GM18517 (cell line): Measurements from ENCODE around the gene SECTM1.

Source experiments
- ATAC-seq: cut with Tn5 transposase; IDR thresholded peaks from one replicate; pipeline ENCODE4 v1.9.1; 2021; ENCODE audit warnings: mild to moderate bottlenecking, moderate library complexity; ENCODE audit not compliant: unreplicated experiment

SECTM1 gene

DNA sequence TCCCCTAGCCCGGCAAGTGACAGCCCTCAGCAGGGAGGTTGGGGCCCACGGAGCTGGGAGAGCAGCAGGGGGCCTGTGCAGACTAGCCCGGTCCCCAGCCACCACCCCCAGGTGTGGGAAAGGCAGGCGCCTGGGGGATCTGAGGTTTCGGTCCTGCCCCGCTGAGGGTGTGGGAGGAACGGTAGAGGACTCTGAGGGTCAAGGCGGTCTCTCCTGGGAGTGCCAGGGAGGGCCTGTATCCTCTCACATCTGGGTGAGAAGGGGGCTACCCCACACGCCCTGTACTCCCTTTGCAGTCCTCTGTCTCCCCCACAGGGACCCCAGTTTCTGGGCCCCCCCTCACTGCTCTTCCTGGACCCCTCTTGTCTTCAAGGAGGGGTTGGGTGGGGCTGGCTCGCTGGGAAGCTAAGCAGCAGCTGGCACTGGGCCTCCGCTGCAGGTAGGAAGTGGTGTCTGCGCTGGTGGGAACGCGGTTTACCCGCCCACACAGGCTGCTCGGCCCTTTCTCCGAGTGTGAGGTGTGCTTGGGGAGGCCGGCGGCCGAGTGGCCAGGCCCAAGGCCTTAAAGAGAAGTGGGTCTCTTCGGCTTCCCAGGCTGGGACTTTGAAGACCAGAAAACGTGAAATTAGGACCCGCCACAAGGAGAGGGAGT lies 31.5 kb downstream of the SECTM1 start:
- no peak for ATAC-seq

DNA sequence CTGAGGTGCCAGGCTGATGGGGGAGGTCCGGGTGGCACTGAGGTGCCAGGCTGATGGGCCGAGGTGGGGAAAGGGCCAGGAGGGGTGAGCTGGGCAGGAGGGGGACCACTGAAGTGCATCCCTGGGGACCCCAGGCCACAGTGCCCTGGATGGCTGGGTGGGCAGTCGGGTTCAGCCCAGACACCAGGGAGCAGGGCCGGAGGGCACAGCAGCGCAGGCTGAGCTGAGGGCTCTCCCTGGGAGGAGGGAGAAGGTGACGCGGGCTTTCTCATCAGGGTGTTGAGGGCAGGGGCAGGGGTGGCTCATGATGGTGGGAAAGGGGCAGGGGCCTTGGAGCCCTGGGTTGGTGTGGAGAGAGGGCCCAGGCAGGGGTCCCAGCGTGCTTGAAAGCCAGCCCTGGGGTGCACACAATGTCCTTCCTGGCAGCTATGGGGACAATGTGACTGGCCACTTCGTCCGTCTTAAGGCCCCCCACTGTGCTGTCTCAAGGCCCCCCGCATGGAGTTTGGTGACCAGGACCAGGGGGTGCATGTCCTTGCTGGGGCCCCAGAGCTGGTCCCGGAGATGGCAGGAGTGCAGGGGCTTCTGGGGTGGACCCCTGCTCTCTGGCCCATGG lies 32.2 kb downstream of the SECTM1 start:
- ATAC-seq, result no peak

DNA sequence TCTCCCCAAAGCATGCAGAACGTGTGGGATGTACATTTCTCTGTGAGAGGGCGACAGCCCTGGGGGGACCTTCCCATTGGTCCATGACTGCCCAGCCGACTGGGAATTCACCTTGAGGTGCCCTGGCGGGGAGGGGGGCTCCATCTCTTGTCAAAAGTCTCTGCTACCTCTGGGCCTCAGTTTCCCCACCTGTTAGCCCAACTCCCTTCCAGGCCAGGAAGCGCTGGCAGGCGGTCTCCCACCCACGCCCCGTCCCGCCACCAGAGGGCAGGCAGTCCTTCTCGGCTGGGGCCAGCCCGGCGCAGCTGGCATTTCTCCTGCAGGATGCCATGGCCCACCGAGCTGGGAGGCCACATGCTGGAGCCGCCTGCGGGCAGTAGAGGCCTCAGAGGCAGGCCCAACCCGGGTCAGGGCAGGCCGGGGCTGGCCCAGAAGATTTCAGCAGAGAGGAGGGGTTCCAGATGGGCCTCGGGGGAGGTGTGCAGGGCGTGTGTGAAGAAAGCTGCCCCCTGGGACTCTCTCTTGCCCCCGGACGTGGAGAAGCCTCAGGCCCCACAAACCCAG lies 32.8 kb downstream of the SECTM1 start:
- ATAC-seq, result no peak

DNA sequence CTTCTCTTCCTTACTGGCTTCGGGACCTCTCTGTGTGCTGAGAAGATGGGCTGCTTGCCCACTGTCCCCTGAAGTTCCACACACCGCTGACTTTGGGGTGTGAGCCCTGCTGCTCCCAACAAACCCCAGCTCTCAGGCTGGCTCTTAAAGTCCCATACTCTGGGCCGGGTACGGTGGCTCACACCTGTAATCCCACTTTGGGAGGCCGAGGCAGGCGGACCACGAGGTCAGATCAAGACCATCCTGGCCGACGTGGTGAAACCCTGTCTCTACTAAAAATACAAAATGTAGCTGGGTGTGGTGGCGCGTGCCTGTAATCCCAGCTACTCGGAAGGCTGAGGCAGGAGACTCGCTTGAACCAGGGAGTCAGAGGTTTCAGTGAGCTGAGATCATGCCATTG lies 33.3 kb downstream of the SECTM1 start:
- no peak for ATAC-seq

DNA sequence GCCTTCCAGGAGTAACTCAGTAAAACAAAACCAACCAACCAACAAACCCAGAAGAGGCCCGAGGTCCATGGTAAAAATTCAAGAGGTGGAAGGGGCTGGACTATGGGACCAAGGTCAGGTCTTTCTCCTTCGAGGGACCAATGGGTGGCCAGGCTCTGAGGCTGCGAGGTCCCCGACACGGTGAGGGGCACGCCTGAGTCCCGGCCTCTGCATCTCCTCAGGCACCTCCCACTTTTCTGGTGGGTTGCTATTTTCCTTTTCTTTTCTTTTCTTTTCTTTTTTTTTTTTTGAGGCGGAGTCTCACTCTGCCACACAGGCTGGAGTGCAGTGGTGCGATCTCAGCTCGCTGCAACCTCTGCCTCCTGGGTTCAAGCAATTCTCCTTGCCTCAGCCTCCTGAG lies 34.1 kb downstream of the SECTM1 start:
- no peak for ATAC-seq

DNA sequence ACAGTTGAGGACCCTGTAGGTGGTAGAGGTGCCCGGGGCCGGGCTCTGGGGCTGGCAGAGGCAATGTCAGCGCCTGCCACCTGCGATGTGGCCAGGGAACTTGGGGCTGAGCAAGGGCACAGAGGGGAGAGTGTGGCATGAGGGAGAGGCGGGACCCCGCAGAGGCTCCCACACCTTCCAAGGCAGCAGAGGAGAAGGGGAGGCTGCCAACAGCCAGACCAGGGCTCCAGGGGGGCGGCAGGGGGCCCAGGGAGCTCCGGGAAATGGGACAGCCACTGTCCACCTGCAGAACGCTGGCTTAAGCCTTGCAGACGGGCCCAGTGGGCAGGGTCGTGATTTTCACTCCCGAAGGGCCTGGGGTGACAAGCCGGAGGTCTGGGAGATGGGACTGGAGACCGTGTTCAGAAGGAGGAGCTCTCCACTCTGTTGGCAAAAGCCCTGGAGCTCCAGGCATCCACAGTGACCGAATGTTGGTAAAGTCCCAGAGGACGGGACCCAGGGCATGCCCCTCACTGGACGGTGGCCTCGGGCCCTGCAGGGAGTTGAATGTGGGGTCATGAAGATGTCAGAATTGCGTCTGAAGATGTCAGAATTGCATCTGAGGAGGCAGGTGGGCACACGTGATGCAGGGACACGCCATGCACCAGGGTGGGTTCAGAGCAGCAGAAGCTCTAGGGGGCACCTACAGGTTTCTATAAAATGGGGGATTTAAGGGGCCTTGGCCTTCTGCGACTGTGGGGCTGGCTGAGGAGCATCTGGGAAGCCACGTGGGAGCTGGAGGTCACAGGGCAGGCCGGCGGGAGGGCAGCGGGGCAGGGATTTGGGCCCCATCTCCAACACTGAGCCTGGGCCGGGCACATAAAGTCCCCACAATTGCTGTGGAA lies 34.8 kb downstream of the SECTM1 start:
- ATAC-seq, result no peak

DNA sequence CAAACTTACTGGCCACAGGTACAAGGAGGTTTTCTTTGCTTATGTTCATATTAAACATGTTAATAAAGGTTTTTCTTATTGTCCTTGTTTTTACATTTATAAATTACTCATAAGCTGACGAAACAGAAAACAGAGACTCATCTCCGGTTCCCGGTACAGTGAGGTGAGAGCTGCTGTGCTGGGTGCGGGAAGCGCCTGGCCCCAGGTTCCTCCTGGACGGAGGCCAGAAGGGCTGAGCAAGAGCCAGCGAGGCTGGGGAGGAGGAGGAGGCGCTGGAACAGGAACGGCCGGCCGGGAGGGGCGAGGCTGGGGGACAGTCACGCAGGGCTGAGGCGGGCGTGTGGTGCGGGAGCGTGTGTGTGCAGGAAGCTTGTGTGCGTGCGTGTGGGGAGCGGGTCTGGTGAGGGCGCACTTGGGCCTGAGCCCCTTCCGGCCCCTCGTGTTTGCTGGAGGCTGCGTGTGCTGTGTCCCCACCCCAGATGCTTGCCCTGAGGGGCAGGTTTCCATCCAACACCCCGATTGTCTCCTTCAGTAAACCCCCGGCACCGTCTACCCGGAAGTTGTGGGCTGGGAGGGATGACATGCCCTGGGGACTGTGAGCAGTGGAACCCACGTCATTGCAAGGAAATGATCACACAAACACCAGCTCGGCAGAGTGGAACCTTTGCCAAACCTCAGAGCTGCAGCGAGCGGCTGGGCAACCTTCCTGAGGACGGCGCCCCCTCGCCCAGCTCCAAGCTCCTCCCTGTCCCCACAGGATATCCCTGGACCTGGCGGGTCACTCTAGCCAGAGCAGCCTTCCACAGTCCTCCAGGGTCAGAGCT lies 35.6 kb downstream of the SECTM1 start:
- ATAC-seq, result peak; percentile 52

DNA sequence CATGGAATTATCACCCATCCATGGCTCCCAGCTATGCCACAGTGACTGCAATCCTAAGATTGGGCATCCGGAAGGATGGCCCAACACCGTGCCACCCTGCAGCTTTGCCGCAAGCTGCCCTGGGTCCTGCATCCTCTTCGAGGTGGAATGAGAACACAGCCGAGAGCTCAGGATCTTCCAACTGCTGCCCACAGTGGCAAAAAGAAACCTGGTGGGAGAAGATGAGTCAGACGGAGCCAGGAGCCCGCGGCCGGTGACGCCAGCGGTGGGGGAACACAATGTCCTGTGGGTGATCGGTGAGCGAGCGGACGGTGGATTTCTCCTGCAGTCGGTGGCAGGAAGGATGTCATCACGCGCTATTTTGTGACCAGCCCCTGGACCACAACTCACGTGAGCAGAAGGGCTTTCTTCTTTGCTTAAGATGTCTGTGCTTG lies 36.3 kb downstream of the SECTM1 start:
- ATAC-seq, result peak; percentile 25

DNA sequence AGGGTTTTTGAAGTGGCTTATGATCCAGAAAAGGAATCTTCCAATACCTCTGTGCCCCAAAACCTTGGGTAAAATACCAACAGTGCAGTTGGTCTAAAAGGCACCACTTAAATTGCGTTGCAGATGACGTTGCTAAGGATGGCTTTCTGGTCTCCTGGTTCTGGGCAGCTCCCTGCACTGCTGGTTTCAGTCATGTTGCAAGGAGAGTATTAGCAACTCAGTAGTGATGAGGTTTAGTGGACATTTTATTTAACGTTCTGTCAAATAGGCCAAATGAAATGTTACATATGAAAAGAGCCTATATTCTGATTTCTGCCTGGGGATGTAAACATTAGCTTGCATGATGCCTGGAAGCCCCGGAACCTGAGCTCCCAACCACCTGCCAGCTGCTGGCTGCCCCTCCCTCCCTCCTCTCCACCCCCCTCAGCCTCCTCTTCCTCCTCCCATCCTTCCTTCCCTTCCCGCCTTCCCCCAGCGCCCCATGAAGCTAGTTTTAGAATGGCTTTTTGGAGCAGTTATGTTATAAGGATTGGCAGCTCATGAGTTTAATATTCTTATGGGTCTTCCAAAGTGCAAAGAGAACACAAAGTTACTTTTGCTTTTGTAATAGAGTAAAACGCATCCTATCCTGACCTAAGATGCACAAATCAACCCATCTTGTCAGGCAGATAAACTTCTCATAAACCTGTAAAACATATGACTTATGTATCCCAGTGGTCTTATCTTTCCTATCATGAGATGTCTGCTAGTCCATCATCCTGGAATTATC lies 36.9 kb downstream of the SECTM1 start:
- ATAC-seq, result no peak

DNA sequence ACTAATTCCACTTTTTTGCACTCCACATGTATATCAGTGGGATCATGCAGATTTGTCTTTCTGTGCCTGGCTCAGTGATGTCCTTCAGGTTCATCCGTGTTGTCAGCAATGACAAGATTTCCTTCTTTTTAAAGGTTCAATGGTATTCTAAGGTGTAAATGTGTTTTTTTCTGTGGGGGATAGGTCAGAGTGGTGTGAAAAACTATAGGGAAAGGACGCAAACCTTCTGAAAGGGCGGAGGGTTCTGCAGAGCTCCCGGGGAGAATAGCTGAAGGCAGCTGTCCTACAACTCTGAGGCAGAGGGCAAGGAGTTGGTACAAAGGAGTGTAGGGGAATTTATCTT lies 38.1 kb downstream of the SECTM1 start:
- no peak for ATAC-seq

DNA sequence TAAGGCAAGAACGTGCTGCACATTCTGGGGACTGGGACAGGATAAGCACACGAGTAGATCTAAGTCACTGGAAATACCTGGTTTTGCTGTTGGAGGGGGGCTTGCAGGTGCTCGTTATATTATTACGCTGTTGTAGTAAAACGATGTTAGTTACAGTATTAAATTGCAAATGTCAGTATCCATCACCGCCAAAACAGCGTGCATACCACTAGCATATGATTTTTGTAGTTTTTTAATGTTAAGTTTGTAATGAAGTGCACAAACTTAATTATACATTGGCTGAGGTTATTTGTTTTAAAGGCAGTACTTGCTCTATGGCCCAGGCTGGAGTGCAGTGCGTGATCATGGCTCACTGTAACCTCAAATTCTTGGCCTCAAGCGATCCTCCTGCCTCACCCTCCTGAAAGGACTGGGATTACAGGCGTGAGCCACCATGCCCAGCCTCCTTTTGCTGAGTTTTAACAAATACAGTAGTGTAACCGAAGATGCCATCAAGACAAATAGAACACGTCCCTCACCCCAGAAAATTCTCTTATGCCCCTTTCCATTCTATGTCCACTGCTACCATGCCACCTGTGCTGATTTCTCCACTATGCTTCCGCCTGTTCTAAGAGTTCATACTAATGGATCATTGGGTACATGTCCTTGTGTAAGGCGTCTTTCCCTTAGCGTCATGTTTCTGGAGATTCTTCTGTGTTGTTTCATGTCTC lies 39.3 kb downstream of the SECTM1 start:
- ATAC-seq, result no peak

DNA sequence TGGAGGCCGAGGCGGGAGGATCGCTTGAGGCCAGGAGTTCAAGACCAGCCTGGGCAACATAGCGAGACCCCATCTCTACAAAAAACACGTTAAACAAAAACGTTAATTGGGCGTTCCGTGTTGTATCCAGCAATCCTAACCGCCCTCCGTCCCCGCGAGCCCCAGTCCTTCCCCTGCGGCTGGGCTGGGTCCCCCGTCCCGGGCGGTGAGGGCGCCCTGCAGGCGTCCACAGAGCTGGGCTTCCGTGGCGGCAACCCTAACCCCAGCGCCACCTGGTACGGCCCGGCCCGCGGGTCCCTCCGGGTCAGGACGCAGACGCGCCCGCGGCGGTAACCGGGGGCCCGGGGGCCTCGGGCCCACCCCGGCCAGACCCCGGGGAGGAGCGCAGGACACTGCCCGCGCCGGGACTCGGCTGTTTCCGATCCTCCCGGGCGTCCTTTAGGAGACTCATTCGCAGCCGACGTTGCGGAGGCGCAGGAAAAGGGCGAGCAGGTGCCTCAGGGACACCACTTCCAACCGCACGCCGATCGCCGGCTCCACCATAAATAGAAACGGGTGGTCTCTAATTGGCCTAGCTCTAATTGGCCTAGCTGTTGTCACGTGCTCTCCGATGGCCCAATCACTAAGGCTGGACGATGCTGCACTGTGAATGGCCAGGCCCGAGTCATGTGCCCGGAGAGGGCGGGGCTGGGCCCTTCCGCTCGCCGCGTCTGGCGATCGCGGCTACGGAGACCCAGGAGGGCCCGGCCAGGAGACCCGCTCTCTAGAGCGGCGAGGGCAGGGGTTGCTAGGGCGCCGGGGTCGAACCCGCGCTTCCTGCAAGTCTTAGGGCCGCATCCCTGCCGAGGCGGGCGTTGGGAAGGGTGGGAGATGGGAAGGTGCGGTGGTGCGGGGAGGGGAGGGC lies 41.1 kb downstream of the SECTM1 start:
- peak; percentile 91 for ATAC-seq

DNA sequence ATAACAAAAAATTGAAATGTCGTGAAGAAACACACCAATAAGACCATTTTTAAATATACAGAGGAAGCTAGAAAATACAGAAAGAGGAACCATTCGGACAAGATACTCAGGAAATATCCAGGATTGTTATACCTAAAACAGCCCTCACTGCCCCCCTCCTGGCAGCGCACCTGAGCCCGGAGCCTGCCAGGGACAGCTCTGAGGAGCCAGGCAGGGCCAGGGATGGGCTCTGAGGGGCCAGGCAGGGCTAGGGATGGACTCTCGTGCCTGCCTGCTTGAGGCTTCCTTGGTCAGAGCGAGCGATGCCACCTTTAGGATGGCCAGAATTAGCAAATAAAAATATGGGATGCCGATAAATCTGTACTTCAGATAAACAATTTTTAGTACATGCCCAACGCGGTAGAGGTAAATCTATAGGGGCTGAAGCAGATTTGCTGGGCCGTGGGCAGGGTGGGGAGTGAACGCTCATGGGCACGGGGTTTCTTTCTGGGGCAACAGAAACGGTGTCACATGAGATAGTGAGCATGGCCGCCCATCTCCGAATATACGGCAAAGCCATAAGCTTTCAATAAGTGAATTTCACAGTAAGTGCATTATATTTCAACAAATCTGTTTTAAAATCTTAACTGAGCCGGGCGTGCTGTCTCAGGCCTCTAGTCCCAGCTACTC lies 41.9 kb downstream of the SECTM1 start:
- ATAC-seq, result no peak

DNA sequence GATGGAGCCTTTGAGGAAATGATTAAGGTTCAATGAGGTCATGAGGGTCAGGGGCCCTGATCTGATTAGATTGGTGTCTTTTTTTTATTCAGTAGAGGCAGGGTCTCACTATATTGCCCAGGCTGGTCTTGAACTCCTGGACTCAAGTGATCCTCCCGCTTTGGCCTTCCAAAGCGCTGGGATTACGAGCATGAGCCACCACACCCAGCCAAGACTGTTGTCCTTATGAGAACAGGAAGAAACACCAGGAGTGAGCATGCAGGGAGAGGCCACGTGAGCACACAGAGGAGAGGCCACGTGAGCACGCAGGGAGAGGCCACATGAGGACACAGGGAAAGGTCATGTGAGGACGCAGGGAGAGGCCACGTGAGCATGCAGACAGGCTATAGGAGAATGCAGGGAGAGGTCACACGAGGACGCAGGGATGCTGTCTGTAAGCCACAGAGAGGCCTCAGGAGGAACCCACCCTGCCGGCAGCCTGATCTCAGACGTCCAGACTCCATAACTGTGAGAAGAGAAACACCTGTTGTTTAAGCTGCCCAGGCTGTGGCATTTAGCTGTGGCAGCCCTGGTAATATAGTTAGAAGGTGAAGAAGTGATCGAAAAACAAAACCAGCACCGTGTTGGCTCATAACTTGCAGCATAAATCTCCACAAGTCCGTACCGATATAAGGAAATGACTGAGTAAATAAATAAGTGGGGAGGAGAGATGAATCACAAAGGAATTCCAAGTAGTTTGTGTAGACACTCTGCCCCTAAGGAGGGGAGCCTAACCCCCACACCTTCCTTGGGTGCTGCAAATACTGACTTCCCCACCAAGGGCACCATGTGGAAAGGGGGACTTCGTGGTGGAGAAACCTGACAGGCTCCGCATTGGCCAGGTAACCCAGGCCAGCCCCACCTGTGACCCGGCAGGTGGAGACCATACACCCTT lies 45.4 kb downstream of the SECTM1 start:
- no peak for ATAC-seq

DNA sequence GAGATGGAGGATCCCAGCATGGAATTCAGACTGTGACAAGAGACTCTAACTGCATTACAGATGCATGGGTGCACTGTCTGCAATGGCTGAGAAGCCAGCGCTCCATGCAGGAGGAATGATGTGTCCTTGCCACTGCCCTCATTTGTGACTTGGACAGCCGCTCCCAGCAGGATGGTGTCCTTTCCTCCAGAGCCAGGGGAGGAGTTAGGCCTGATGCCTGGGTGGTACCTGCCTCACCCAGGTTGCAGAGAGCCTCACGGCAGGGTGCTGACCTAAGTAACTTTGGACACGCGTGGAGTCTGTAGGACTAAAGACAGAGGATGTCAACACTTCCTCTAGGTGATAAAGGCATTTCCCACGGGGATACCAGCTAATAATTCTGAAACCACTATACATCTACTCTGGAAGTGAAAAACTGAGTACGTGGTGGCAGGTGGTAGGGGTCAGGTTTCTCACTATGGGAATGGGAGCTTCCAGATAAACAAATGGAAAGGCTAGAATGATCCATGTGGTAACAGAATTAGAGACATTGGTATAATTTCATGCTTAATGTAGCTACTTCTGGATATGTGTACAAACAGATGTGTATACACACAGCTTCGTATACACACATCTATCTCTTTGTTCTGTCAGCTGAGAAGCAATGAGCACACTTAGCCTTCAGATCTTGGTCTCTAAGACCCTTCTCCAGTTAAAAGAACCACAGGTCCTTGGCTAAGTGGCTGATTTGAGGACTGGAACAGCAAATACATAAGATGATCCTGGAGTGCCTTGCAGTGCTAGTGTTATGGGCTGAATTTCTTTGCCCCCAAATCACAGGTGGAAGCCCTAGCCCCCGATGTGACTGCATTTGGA lies 46.3 kb downstream of the SECTM1 start:
- ATAC-seq, result no peak

DNA sequence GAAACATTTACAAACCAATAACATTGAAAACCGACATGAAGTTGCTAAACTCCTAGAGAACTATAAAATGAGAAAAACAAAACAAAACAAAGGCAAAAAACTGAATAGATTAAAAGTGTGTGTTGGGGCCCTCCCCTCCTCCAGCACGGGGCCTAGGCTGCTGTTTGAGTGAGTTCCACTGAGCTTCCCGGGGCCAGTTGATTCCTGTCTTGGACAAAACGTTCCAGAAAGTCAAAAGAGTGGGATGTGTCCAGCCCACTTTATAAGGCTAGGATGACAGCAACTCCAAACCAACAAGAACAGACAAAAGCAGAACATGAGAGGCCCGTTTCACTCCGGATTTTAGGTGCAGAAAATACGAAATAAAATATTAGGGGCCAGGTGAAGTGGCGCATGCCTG lies 48.4 kb downstream of the SECTM1 start:
- no peak for ATAC-seq
